Activated naive CD4-positive, alpha-beta T cell treated with anti-CD3 and anti-CD28 coated beads, Interleukin-2, amount 50 U/mL, for 24 hours (primary cell): ENCODE results near the gene TUBB2A.

Source experiments
- H3K27ac Mint-ChIP-seq: one replicate; pipeline ENCODE4 v1.8.0; 2021; ENCODE audit warnings: mild to moderate bottlenecking, mixed read lengths
- H3K27me3 Mint-ChIP-seq: one replicate; pipeline ENCODE4 v1.8.0; 2021; ENCODE audit warnings: mixed read lengths
- H3K36me3 Mint-ChIP-seq: one replicate; pipeline ENCODE4 v1.8.0; 2021; ENCODE audit warnings: mixed read lengths
- H3K4me1 Mint-ChIP-seq: one replicate; pipeline ENCODE4 v1.8.0; 2021; ENCODE audit warnings: mixed read lengths
- H3K4me3 Mint-ChIP-seq: one replicate; pipeline ENCODE4 v1.8.0; 2021; ENCODE audit warnings: mild to moderate bottlenecking, mixed read lengths
- H3K9me3 Mint-ChIP-seq: one replicate; pipeline ENCODE4 v1.8.0; 2021; ENCODE audit warnings: mixed read lengths

Gene TUBB2A

GRCh38 chr6:3120765-3121089, 36.6 kb downstream of the TUBB2A start:
- H3K27ac Mint-ChIP-seq: no peak overlapping the region
- no peak overlapping the region for H3K4me3 Mint-ChIP-seq

GRCh38 chr6:3119040-3119723, 38.2 kb downstream of the TUBB2A start:
- no peaks in the 10 kb centered on the region for H3K27me3 Mint-ChIP-seq
- H3K9me3 Mint-ChIP-seq: no peaks in the 10 kb centered on the region
- no peaks in the 10 kb centered on the region for H3K36me3 Mint-ChIP-seq
- H3K4me3 Mint-ChIP-seq: peak overlapping the region; percentile 89
- H3K4me1 Mint-ChIP-seq: peaks cover 18% of the 10 kb centered on the region
- peak overlapping the region; percentile 25 for H3K27ac Mint-ChIP-seq

More at GRCh38 chr6:3120765-3121089, 36.6 kb downstream of the TUBB2A start:
- Mint-ChIP-seq H3K36me3 (no peaks in the 10 kb centered on the region), H3K27me3 (no peaks in the 10 kb centered on the region), H3K4me1 (peaks cover 18% of the 10 kb centered on the region), H3K9me3 (no peaks in the 10 kb centered on the region)

GRCh38 chr6:3118353-3119039, 38.8 kb downstream of the TUBB2A start, which contains the start of gene BPHL:
Gene BPHL, plus strand, starts transcription at chr6:3118711. Its CDS starts 30 bp downstream, at chr6:3118741.
- Mint-ChIP-seq H3K9me3 (no peaks in the 10 kb centered on the region), H3K4me3 (peak within 1 kb of the TSS; percentile 89), H3K27ac (peak within 1 kb of the TSS; percentile 91), H3K36me3 (peaks cover under 1% of the 10 kb centered on the region), H3K4me1 (peaks cover 15% of the 10 kb centered on the region), H3K27me3 (no peaks in the 10 kb centered on the region)

GRCh38 chr6:3117912-3118352, 39.4 kb downstream of the TUBB2A start:
- H3K27ac Mint-ChIP-seq: peak overlapping the region; percentile 91
- H3K36me3 Mint-ChIP-seq: peaks cover 2% of the 10 kb centered on the region
- peaks cover 14% of the 10 kb centered on the region for H3K4me1 Mint-ChIP-seq
- H3K27me3 Mint-ChIP-seq: no peaks in the 10 kb centered on the region
- H3K4me3 Mint-ChIP-seq: peak overlapping the region; percentile 89
- no peaks in the 10 kb centered on the region for H3K9me3 Mint-ChIP-seq

- H3K9me3 Mint-ChIP-seq: no peaks in the 10 kb centered on the region
- H3K4me1 Mint-ChIP-seq: peaks cover 12% of the 10 kb centered on the region
- H3K36me3 Mint-ChIP-seq: peaks cover 10% of the 10 kb centered on the region
- H3K27ac Mint-ChIP-seq: no peak overlapping the region
- no peaks in the 10 kb centered on the region for H3K27me3 Mint-ChIP-seq
- H3K4me3 Mint-ChIP-seq: no peak overlapping the region
Observed at GRCh38 chr6:3114377-3114776, 43.0 kb downstream of the TUBB2A start.

GRCh38 chr6:3109761-3110160, 47.6 kb downstream of the TUBB2A start:
- no peaks in the 10 kb centered on the region for H3K9me3 Mint-ChIP-seq
- H3K4me3 Mint-ChIP-seq: no peak overlapping the region
- H3K36me3 Mint-ChIP-seq: peaks cover 23% of the 10 kb centered on the region
- H3K27ac Mint-ChIP-seq: peak overlapping the region; percentile 51
- H3K4me1 Mint-ChIP-seq: peaks cover 13% of the 10 kb centered on the region
- no peaks in the 10 kb centered on the region for H3K27me3 Mint-ChIP-seq

GRCh38 chr6:3108746-3109414, 48.5 kb downstream of the TUBB2A start:
- Mint-ChIP-seq H3K27ac (peak overlapping the region; percentile 69), H3K4me3 (no peak overlapping the region), H3K4me1 (peaks cover 13% of the 10 kb centered on the region), H3K36me3 (peaks cover 30% of the 10 kb centered on the region), H3K27me3 (no peaks in the 10 kb centered on the region), H3K9me3 (no peaks in the 10 kb centered on the region)
